Activated T-cell treated with anti-CD3 and anti-CD28 coated beads, Interleukin-2, amount 50 U/mL, for 1 hour (primary cell): ENCODE data around the gene KATNAL1.
"Not testable (repeated sequence)": the region's sequence is repeated elsewhere in the genome, so short reads cannot be mapped to it uniquely, and the experiment has no call there.

Source experiments
- DNase-seq: peaks from one replicate; pipeline ENCODE4 v3.0.0-alpha.2; 2020

Gene KATNAL1

DNA sequence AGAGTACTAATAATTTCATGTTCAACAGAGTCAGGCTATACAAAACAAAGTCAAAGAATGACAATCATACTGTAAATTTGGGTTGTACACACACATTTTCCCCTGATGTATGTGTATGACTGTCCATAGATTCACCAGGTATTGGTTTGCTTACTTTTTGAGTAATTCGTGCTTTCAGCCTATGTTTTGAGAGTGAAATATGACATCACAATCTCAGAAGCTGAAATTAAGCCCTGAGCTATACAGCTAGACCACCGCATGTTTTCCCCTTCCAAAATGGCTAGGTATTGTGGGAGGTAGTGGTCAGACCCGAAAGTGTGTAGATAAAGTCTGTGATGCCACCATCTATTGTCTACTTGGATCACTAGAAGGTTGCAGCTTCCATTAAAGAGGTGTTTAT lies 102.8 kb downstream of the KATNAL1 start:
- DNase-seq: no peak

DNA sequence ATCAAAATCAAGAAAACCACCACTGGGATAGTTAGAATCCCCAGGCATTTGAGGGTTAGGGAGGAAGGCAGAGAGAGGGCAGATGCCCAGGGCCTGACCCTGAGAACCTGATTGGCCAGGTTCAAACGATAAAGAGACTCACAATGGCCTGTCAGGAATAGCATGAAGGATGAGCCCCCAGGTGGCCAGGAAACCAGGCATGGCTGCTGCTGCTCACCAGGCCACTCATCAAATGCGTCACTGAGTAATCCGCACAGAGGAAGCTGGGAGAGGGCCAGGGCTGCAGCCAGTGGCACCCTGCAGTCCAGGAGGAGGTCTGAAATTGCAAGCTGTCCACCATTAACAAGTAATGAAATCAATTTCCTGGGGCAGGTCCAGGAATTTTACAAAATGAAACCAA lies 111.3 kb downstream of the KATNAL1 start:
- DNase-seq: no peak

DNA sequence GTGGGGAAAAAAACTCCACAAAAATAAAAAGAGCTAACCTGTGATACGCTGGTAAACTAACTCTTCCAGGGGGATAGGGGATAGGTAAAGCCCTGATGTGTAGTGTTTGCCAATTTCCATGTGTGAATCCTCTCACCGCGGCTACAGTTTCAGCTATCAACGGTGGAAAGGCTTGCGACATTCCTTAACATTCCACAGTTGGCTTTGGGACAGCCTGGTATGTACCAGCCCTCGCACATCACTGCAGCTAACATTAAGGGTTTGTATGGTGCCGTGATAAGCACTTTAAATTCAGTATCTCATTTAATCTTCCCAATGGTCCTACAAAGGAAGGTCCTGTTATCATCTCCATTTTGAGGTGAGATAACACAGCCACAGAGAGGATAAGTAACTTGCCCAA lies 112.4 kb downstream of the KATNAL1 start:
- DNase-seq: no peak

DNA sequence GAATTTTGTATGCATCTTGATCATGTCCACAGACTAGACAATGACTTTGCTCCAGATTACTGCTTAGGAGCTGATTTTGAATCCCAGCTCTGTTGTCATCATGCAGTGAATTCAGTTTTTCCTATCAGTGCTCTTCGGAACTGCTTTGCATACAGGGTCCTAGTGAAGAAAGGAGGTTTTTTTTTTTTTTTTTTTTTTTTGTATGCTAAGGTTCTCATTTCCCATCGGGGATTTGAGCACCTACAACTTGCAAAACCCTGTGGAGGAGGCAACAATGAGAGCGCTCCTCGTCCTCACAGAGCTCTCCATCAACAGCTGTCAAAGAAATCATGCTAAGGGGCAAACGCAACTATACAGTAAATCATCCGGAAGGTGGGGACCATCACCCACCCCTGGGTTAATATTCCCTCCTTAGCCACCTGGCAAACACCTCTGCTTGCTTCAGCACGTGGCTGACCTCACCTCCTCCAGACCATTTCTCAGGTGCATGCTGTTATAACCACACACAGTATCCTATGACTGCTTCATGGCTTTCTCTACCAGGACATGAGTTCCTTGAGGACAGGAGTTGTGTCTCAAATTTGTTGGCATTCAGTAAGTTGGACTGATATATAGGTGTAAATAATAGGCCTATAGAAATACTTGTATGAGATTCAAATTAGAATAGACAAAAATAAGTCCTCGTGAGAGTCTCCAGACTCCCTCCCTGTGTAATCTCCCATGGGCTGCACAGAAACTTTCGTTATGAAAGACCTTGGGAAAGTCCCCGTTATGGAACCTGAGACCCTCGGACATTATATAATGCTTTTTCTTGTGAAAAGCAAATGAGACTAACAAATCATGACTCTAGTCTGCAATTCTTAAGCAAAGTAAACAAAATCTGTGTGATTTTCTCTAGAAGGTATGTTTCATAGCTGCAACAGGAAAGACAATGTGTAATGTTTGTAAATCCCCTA lies 113.8 kb downstream of the KATNAL1 start:
- no peak for DNase-seq

DNA sequence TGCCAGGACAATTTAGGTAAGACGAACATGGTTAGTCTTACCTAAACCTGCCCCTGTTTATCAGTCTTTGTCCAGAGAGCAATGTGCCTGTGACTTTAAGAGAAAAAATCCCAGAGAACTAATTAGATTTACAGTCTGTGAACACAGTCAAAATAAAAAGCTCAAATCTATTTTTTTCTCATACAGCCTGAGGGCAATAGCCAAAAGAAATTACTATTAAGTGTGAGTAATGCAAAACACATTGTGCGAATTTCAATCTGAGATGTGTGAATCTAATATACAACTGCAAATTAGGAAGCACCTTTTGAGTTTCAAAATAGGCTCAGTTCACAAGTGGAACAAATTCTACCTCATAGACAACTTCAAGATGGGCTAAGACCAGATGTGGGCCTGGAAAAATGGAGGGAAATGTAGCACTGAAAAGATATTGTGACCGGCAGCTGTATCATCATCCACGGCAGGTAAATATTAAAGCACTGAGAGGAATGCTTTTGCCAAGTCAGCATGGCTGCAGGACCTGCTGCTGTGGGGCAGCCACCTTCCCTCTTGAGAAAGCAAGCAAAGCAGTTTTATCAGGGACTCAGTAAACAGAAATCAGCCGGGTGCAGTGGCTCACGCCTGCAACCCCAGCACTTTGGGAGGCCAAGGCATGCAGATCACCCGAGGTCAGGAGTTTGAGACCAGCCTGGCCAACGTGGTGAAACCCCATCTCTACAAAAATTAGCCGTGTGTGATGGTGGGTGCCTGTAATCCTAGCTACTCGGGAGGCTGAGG lies 114.8 kb downstream of the KATNAL1 start:
- DNase-seq: no peak

DNA sequence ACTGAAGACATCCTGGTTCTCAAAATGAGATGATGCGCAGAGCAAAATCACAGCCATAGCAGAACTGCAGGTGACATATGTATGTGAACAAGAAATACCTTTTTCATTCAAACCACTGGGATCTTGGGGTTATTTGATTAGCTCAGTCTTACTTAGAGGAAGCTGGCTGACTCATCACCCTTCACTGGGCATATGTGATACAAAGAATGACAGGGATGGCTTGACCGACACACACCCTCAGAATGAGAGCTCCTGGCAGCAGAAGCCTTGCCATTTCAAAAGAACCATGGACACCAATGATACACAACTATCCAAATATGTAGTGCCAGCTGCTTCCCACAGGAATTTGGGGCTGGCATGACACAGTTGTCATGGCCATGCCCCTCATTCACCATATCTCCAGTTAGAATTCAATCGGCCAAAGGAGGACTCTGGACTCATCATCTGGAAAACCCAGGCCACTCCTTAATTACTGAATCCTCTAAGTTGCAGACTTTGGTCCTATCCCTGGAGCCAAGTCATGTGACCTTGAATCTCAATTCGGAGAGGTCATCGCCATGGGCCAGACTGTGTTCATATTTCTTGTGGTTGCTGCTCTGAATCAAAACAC lies 115.8 kb downstream of the KATNAL1 start:
- no peak for DNase-seq

DNA sequence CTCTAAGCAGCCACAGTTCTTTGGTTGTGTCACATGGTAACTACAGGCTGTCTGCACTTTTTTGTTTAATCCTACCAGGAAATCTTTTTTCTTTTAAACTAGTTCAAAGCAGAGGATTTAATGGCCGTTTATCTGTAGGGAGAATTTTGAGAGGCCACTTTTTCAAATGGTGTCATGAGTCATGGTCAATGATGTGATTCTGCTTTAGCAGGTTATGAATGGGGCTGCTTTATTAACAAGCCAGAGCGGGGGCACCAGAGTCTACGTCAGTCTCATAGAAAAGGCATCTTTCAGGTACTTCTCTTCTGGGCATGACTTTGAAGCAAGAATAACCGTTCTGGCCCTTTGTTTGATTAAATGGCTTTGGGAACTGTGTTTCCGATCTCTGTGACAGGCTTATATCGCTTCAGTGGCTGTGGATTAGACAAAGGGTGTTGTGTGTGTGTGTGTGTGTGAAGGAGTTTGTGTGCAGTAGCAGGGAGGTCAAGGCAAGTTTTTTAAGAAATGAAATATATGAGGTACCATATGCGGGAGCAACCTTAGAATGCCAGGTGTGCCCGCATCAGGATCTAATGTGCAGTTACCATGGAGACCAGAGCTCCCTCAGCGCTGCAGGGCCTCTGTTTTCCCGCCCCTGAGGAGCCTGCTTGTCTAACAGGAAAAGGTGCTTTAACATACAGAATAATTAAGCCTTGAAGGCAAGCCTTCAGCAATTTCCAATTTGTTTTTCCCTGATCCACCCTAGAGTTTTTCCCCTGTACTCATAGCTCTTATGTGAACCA lies 120.5 kb downstream of the KATNAL1 start:
- DNase-seq: no peak

DNA sequence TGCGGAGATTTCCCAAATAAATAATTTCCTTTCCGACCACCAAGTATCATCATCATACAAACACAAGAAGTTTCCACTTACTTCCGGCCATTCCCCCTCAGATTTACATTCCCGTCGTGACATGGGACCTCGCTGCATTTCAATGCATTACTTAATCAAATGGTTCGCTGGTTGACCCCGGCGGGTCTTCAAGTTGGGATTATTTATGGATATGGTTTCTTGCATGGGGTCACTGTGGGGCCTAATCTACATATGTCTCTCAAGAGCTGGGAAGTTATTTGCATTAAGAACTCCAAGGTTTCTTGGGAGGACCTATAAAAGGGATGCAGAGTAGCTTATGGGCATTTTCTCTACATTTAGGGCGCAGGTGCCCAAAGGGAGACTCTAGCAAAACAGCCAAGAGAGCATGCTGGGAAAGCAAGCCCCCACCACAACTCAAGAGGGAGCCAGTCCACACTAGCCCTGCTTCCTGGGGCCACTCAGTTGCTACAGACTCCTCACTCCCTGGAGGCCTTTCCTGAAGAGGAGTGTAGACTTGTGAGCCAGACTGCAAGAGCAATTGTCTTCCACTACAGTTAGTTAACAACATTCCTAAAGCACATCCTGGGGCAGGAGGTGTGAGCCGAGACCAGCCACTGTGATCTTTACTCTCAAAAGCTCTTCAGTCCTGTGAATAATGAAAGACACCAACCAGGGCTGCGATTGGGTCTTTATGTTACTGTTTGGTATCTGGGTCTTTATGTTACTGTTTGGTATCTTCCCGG lies 125.3 kb downstream of the KATNAL1 start:
- DNase-seq: no peak

DNA sequence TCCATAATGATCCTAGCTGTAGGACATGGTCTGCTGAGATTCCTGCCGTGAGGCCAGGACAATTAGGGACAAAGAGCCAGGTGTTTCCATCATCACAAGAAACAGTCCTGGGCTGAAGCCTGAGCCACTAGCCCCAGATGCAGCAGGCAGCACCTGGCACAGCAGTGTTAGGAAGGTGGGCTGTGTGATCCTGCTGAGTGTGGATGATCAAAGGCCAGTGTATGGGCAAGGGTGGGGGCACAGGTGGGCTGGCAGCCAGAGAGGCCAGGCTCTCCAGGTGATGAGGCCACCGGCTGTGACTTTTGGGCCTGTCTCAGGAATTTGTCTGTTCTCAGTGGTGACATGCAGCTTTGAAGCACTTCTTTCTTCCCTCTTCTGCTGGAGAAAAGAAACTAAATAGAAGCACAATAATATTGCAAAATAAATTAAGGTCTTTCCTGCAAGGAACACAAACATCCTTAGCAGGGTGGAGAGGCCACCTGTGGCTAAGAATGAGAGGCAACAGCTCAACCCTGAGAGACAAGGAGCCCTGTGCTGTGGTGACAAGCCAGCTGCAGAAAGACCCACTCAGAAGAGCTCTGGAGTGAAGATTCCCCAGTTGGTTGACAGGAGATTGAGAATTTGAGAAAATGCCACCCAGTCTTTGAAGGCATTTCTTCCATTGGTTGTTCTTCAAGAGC lies 127.6 kb downstream of the KATNAL1 start:
- DNase-seq: no peak

DNA sequence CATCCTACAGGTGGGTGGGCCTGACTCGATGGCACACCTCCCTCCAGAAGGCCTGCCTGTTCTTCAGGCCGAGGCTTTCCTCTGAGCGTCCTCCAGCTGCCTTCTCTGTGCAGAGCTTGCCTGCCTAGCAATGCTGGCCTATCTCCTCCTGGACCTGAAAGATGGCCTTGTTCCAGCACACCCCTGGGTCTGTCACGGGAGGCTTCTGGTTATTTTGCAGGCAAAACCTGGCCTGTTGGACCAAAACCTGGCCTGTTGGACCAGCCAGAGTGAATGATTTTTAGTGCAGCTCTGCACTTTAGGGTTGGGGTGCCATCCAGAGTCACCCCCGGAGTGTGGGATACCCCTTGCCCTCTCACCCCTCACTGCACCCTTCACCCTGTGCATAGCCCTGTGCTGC lies 128.4 kb downstream of the KATNAL1 start:
- DNase-seq: no peak

DNA sequence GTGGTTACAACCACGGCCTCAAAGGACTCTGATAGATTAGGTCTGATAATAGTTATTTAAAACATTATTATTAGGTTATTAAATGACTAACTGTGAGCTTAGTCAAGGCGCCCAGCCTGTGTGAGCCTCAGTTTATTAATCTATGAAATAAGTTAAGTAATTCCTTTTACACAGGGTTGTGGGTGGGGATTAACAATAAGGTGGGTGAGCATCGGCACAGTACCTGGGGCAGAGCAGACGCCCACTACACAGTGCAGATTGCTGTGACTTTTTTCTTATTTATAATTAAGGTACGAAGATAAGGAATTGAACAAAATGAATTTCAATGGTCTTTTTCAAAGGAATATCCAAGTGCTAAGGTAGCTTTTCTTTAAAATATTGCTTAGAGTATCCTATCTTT lies 132.2 kb downstream of the KATNAL1 start:
- no peak for DNase-seq

DNA sequence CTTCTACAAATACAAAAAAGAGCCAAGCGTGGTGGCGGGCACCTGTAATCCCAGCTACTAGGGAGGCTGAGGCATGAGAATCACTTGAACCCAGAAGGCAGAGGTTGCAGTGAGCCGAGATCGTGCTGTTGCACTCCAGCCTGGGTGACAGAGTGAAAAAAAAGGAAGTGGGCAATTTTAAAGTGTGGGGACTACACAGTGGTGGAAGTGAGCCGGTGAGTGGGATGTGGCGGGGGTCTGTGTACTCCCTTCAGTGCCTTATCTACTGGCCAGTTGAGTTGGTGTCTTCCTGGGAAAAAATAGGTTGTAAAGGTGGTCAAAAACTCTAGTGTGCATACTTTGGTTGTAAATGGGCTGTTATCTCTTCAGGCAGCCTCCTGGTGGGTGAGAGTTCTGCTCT lies 133.1 kb downstream of the KATNAL1 start:
- DNase-seq: not testable (repeated sequence)

DNA sequence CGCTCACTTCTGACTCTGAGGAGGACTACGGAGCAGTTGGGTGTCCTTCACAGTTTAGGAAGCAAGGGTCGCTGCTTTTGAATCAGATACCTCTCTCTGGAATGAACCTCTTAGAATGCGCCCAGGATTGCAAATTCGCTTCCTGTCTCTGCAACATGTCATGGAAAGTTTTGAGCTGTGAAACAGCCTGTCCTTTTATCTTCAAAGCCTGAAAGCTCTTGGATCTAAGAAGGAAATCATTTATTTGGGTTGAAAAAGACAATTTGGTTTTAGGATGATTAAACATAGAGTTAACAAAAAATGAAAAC lies 134.1 kb downstream of the KATNAL1 start:
- no peak for DNase-seq

DNA sequence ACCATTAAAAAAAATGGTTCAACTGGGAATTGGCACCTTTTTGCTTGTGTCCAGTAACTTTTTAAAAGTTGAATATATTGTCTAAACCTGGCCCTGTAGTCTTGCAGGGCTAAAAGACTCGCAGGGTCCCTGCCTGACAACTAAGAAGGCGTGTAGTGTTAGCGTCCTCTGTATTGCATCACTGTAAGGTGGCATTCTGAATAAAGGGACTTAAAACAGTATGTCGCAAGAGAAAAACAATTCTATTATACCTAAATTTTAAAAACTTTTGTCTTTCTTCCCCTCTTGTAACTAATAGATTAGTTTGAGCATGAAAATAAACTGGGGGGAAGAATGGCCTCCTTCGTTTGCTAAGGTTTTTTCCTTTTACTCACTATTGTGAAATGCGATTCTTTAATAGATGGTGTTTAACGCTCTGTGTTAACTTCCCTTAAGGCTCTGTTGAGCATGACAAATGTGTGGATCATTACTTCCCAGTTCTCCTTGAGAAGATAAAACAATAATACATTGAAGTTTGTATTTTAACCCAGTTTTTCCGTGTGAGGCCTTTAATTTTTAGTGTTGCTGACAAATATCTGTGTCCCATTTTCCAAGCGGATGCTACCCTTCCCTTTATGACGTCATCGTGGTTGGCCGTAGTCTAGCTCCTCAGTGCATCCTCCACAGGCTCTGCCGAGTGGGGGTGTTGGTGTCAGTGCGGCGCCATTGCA lies 134.6 kb downstream of the KATNAL1 start:
- no peak for DNase-seq

DNA sequence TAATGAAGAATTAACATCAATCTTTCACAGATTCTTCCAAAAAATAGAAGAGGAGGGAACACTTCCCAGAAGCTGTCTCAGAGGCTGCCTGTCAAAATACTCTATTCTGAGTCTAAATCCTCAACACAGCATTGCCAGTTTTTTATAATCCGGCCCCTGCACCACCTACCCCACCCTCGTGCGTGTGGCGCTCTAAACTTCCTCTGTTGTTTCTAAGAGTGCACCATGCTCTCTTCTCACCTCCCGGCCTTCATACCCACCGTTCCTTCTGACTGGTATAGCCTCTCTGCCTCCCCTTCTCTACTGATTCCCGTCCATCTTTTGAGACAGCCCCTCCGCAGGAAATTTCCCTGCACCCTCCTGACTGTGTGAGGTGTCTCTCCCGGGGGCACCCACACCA lies 136.8 kb downstream of the KATNAL1 start:
- no peak for DNase-seq

DNA sequence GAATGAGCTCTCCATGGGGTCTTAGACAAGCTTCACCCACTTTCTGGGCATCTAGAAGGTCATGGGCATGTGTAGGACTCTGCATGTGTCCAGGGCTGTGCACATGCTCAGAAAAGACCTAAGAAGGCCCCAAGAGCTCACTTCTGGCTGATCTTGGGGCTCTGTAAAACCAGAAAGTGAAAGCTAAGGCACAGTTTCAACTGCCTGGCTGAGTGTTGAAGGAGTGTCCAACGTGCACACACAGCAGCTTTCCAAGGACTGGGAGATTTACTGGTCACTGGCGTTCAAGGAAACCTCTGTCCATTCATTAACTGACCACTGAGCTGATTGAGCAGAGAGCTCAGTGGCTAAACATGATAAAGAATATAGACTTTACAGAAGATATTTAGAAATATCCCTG lies 137.9 kb downstream of the KATNAL1 start:
- DNase-seq: no peak

DNA sequence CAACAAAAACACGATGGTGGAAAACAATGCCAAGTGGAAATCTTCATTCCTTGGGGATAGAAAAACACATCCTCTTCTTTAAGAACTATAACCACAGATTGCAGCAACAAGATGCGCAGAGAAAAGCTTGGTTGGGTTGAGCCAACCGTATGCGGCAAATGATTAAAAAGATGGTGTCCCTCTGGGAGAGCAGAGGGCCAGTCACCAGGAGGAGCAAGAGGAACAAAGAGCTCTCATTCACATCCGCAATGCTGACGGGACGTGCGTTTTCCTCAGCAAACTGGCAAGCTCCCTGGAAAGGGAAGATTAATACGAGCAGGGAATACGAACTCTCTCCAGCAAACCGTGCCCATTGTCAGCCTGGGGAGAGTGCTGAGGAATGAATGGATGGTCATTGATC lies 141.6 kb downstream of the KATNAL1 start:
- DNase-seq: no peak

DNA sequence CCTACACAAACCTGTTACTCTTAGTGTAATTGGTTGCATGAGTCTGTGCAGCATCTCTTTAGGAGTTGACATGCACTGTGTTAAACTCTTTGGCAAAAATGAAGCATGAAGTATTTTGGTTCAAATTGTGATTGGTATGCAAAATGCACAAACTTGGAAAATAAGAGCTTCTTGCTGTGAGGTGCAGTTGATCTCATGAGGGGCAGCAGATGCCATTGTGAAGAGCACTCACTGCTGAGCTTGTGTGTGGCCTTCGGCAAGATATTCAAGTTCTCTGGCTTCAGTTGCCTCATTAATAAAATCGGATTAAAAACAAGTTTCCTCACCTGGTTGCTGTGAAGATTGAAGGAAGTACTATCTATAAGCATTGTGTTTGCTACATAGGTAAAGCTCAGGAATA lies 142.3 kb downstream of the KATNAL1 start:
- no peak for DNase-seq

DNA sequence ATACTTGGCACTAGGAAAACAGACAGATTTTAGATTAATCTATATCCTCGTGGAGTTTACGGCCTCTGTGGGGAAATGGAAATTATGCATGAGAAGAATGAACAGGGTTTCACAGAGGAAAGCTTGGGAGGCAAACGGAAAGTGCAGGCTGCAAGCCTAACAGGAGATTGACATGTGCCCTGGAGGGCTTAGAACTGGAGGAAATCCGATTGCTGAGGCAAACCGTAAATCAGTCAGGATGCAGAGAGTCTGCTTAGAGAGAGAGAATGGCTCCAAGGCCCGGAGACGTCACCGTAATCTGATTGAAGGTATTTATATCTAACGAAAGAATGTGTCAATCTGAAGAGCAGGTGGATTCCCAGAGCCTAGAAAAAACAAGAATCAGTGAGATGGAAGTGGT lies 143.2 kb downstream of the KATNAL1 start:
- no peak for DNase-seq

DNA sequence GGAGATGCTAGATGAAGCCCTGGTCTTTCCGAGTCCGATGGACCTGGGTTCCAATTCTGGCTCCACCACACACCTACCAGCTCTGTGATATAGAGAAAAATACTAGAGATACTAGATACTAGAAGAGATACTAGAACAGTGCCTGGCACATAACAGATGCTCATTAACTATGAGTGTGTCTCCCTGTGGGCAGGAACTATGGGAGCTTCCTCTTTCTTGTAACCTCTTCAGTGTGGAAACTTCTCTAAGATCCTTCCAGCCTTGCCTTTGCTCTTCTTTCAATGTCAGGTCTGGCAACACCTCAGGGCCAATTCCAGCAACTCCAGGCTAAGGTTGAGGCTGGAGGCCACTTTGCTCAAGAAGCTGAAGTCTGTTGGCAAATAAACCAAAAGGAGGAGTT lies 143.9 kb downstream of the KATNAL1 start:
- no peak for DNase-seq

DNA sequence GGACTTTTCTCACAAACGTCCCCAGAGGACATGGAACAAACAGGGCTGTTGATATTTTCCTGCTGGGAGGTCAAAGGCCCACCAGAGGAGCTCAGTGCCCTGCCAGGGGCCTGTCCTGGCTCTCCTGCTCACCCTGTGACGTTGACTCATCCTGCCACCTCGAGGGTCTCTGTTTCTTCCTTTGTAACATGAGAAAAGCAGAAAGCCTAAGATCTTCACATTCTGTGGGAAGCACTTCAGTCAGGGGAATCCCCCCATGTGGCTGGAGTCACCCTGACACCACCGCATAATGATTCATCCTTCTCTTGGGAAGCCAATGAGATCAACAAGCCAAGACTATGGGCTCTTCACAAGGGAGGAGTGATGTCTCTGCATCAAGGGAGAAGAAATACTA lies 147.9 kb downstream of the KATNAL1 start:
- no peak for DNase-seq
